H9 (cell line): ENCODE measurements around the gene IFT52. TPM values are rescaled to one million over a fixed set of nuclear protein-coding genes. Genes with fewer than 3 reads are reported as not detected.

ENCODE experiments used
- DNase-seq: peaks from one replicate; pipeline ENCODE4 v3.0.0-alpha.2; 2017
- H2AFZ ChIP-seq: one replicate; pipeline ENCODE4 v1.6.1; 2013; ENCODE audit warnings: mild to moderate bottlenecking, low read length, control low read depth, moderate library complexity
- H2AK5ac ChIP-seq: 2 replicates; pipeline ENCODE4 v1.6.1; 2013; ENCODE audit warnings: low read length, control low read depth, mixed read lengths; ENCODE audit not compliant: insufficient read length
- H2BK120ac ChIP-seq: one replicate; pipeline ENCODE4 v1.6.1; 2013; ENCODE audit warnings: low read depth, mild to moderate bottlenecking, low read length, control low read depth, inconsistent platforms; ENCODE audit not compliant: poor library complexity, severe bottlenecking
- H2BK12ac ChIP-seq: 2 replicates; pipeline ENCODE4 v1.6.1; 2013; ENCODE audit warnings: low read length, control low read depth, mixed read lengths, low read depth; ENCODE audit not compliant: insufficient read length
- H2BK15ac ChIP-seq: 2 replicates; pipeline ENCODE4 v1.6.1; 2013; ENCODE audit warnings: low read depth, low read length, control low read depth
- H2BK20ac ChIP-seq: one replicate; pipeline ENCODE4 v1.6.1; 2013; ENCODE audit warnings: low read depth, mild to moderate bottlenecking, low read length, control low read depth, inconsistent platforms; ENCODE audit not compliant: poor library complexity, severe bottlenecking
- H2BK5ac ChIP-seq: 2 replicates; pipeline ENCODE4 v1.6.1; 2013; ENCODE audit warnings: low read length, control low read depth, mixed read lengths; ENCODE audit not compliant: insufficient read length
- H3K14ac ChIP-seq: 2 replicates; pipeline ENCODE4 v1.6.1; 2013; ENCODE audit warnings: low read length, control low read depth; ENCODE audit not compliant: insufficient read depth
- H3K18ac ChIP-seq: 2 replicates; pipeline ENCODE4 v1.6.1; 2013; ENCODE audit warnings: low read depth, mild to moderate bottlenecking, mixed read lengths, low read length, control low read depth; ENCODE audit not compliant: insufficient read length
- H3K23ac ChIP-seq: 2 replicates; pipeline ENCODE4 v1.6.1; 2013; ENCODE audit warnings: low read length, control low read depth, mixed read lengths, low read depth; ENCODE audit not compliant: insufficient read length
- H3K23me2 ChIP-seq: 2 replicates; pipeline ENCODE4 v1.6.1; 2013; ENCODE audit warnings: low read depth, mild to moderate bottlenecking, mixed read lengths, low read length, control low read depth; ENCODE audit not compliant: insufficient read length, poor library complexity, severe bottlenecking
- H3K27ac ChIP-seq: 2 replicates; pipeline ENCODE4 v1.5.1; 2013; ENCODE audit warnings: low read length, control low read depth, mixed read lengths, low read depth; ENCODE audit not compliant: insufficient read length
- H3K27me3 ChIP-seq: 2 replicates; pipeline ENCODE4 v1.6.1; 2013; ENCODE audit warnings: low read length, control low read depth, inconsistent platforms; ENCODE audit not compliant: insufficient read depth
- H3K4ac ChIP-seq: 2 replicates; pipeline ENCODE4 v1.6.1; 2013; ENCODE audit warnings: low read depth, mild to moderate bottlenecking, control low read depth, inconsistent platforms, low read length, moderate library complexity
- H3K4me1 ChIP-seq: 2 replicates; pipeline ENCODE4 v1.6.1; 2013; ENCODE audit warnings: low read length, control low read depth, inconsistent platforms; ENCODE audit not compliant: insufficient read depth
- H3K4me2 ChIP-seq: 2 replicates; pipeline ENCODE4 v1.6.1; 2013; ENCODE audit warnings: low read length, control low read depth, mixed read lengths; ENCODE audit not compliant: insufficient read length, insufficient read depth
- H3K56ac ChIP-seq: 2 replicates; pipeline ENCODE4 v1.6.1; 2013; ENCODE audit warnings: low read depth, mild to moderate bottlenecking, mixed read lengths, low read length, control low read depth; ENCODE audit not compliant: insufficient read length
- H3K79me1 ChIP-seq: 2 replicates; pipeline ENCODE4 v1.6.1; 2013; ENCODE audit warnings: low read depth, mild to moderate bottlenecking, moderate library complexity, low read length, control low read depth, inconsistent platforms; ENCODE audit not compliant: insufficient read depth, poor library complexity, severe bottlenecking
- H3K79me2 ChIP-seq: 2 replicates; pipeline ENCODE4 v1.6.1; 2013; ENCODE audit warnings: low read length, control low read depth, inconsistent platforms; ENCODE audit not compliant: insufficient read depth
- H3K9ac ChIP-seq: 2 replicates; pipeline ENCODE4 v1.6.1; 2013; ENCODE audit warnings: low read length, control low read depth, mixed read lengths; ENCODE audit not compliant: insufficient read length; ENCODE audit errors: extremely low read depth
- H3K9me3 ChIP-seq: one replicate; pipeline ENCODE4 v1.6.1; 2013; ENCODE audit warnings: low read depth, low read length, inconsistent platforms; ENCODE audit not compliant: control insufficient read depth
- H3T11ph ChIP-seq: one replicate; pipeline ENCODE4 v1.6.1; 2013; ENCODE audit warnings: mild to moderate bottlenecking, low read length, control low read depth, inconsistent platforms
- H4K20me1 ChIP-seq: one replicate; pipeline ENCODE4 v1.6.1; 2013; ENCODE audit not compliant: control insufficient read depth, insufficient read length, insufficient read depth
- H4K5ac ChIP-seq: 2 replicates; pipeline ENCODE4 v1.6.1; 2013; ENCODE audit warnings: low read depth, mild to moderate bottlenecking, mixed read lengths, low read length, control low read depth; ENCODE audit not compliant: insufficient read length
- H4K8ac ChIP-seq: replicated peaks from 2 replicates; pipeline ENCODE4 v1.6.1; 2013; ENCODE audit warnings: low read length, control low read depth, mixed read lengths, low read depth; ENCODE audit not compliant: insufficient read length
- H4K91ac ChIP-seq: 2 replicates; pipeline ENCODE4 v1.6.1; 2013; ENCODE audit warnings: low read depth, mild to moderate bottlenecking, moderate library complexity, mixed read lengths, low read length, control low read depth; ENCODE audit not compliant: insufficient read length
- H3K27ac Mint-ChIP-seq, 3 experiments: 2 replicates in 2 of 3; 3 replicates in 1 of 3; pipeline ENCODE4 v1.8.0; 2020 to 2021; ENCODE audit warnings: mixed read lengths in 3 of 3, mild to moderate bottlenecking in 1 of 3, moderate library complexity in 1 of 3
- H3K27me3 Mint-ChIP-seq: 2 replicates; pipeline ENCODE4 v1.8.0; 2021; ENCODE audit warnings: low read depth, mild to moderate bottlenecking, moderate library complexity, mixed read lengths
- H3K36me3 Mint-ChIP-seq, 3 experiments: 2 replicates in 2 of 3; 3 replicates in 1 of 3; pipeline ENCODE4 v1.8.0; 2020 to 2021; ENCODE audit warnings: low read depth in 3 of 3, mixed read lengths in 3 of 3; ENCODE audit not compliant: insufficient read depth in 1 of 3
- H3K4me1 Mint-ChIP-seq, 2 experiments: 2 replicates each; pipeline ENCODE4 v1.8.0; 2020; ENCODE audit warnings: mixed read lengths in 2 of 2
- H3K4me3 Mint-ChIP-seq, 2 experiments: 2 replicates in 1 of 2; 3 replicates in 1 of 2; pipeline ENCODE4 v1.8.0; 2020 to 2021; ENCODE audit warnings: mild to moderate bottlenecking in 2 of 2, mixed read lengths in 2 of 2, moderate library complexity in 1 of 2
- H3K9me3 Mint-ChIP-seq, 2 experiments: 2 replicates in 1 of 2; 3 replicates in 1 of 2; pipeline ENCODE4 v1.8.0; 2020; ENCODE audit warnings: mild to moderate bottlenecking in 2 of 2, mixed read lengths in 2 of 2, moderate library complexity in 1 of 2
- WGBS: extraction: QIAGEN DNeasy Blood & Tissue Kit; methylation state at CpG from one replicate; pipeline ENCODE4 v1.1.7; 2013; ENCODE audit warnings: missing lambda C conversion rate, low lambda C conversion rate, mixed read lengths; ENCODE audit not compliant: insufficient read length; ENCODE audit errors: extremely low coverage; 5-methylcytosine and 5-hydroxymethylcytosine counted together
- total RNA-seq: library from RNA; stranded (reverse); gene quantifications from 2 replicates; pipeline ENCODE4 v1.2.1, GENCODE V29; 2021
- TF ChIP-seq, protein P1 (sequence below): fragments of 200-600 bp; sonication (generic); conservative IDR thresholded peaks from 3 replicates; pipeline ENCODE4 v1.8.0; 2021; ENCODE audit warnings: antibody characterized with exemption, mild to moderate bottlenecking

The IFT52 gene
- total RNA-seq, 1 experiment from 2014 or later, result 44.5 TPM

DNA sequence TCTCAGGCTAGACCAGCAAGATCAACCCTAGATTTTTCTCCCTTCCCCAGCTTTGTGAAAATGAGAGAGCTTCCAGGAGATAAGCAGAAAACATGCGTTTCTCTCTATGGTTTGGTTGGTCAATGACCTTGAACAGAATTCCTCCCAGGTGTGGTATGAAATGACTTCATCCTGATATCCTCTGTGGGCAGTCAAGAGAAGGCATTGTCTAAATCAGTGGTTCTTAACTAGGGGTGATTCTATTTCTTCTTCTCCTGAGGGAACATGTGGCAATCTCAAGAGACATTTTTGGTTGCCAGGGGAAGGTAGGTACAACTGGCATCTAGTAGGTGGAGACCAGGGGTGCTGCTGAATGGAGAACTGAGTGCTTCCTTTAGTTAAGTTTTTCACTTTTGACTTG is 12.4 kb downstream of the IFT52 start:
- Histone ChIP-seq H3K79me1 (no peaks in the 10 kb centered on the region), H3K56ac (no peak overlapping the region), H2AFZ (no peak overlapping the region), H3K27ac (no peak overlapping the region), H3K4me1 (no peaks in the 10 kb centered on the region), H3K23me2 (no peaks in the 10 kb centered on the region), H3K9me3 (no peaks in the 10 kb centered on the region), H3K23ac (no peak overlapping the region), H4K20me1 (no peaks in the 10 kb centered on the region), H4K5ac (no peak overlapping the region), H3T11ph (no peak overlapping the region), H2BK12ac (no peak overlapping the region), H2BK5ac (no peak overlapping the region), H4K91ac (no peak overlapping the region), H3K9ac (no peak overlapping the region), H3K4me2 (no peak overlapping the region), H2BK20ac (no peak overlapping the region), H3K4ac (no peak overlapping the region), H3K79me2 (no peaks in the 10 kb centered on the region), H4K8ac (no peak overlapping the region), H3K14ac (no peak overlapping the region), H2BK120ac (no peak overlapping the region), H3K18ac (no peak overlapping the region), H2BK15ac (no peak overlapping the region), H3K27me3 (no peaks in the 10 kb centered on the region), H2AK5ac (no peak overlapping the region)
- no peaks in the 10 kb centered on the region for H3K4me1 Mint-ChIP-seq
- H3K27ac Mint-ChIP-seq, result no peak overlapping the region
- no peaks in the 10 kb centered on the region; a peak in 1 of 5 replicates for H3K9me3 Mint-ChIP-seq
- no CpG with 5 or more reads among the region's 1 CpG for WGBS
- DNase-seq, result no peak
- H3K36me3 Mint-ChIP-seq, result peaks cover 20 to 72% (median 66%) of the 10 kb centered on the region in 3 experiments
- H3K27me3 Mint-ChIP-seq, result no peaks in the 10 kb centered on the region
- no peak overlapping the region for H3K4me3 Mint-ChIP-seq
- TF ChIP-seq, protein P1, sequence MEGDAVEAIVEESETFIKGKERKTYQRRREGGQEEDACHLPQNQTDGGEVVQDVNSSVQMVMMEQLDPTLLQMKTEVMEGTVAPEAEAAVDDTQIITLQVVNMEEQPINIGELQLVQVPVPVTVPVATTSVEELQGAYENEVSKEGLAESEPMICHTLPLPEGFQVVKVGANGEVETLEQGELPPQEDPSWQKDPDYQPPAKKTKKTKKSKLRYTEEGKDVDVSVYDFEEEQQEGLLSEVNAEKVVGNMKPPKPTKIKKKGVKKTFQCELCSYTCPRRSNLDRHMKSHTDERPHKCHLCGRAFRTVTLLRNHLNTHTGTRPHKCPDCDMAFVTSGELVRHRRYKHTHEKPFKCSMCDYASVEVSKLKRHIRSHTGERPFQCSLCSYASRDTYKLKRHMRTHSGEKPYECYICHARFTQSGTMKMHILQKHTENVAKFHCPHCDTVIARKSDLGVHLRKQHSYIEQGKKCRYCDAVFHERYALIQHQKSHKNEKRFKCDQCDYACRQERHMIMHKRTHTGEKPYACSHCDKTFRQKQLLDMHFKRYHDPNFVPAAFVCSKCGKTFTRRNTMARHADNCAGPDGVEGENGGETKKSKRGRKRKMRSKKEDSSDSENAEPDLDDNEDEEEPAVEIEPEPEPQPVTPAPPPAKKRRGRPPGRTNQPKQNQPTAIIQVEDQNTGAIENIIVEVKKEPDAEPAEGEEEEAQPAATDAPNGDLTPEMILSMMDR, result no peak
